GM21825 (cell line): ENCODE measurements around the gene KRT13.

Source experiments
- ATAC-seq: cut with Tn5 transposase; IDR thresholded peaks from one replicate; pipeline ENCODE4 v1.9.1; 2021; ENCODE audit warnings: mild to moderate bottlenecking, moderate library complexity; ENCODE audit not compliant: unreplicated experiment

KRT13 gene

GRCh38 chr17:41537990-41538389, 32.6 kb upstream of the KRT13 start:
- ATAC-seq, result no peak

GRCh38 chr17:41537614-41537954, 32.2 kb upstream of the KRT13 start:
- no peak for ATAC-seq

- no peak for ATAC-seq
Measured at GRCh38 chr17:41536741-41537613, 31.6 kb upstream of the KRT13 start.

GRCh38 chr17:41535764-41536481, 30.5 kb upstream of the KRT13 start:
- no peak for ATAC-seq

- ATAC-seq, result no peak
Measured at GRCh38 chr17:41534899-41535546, 29.6 kb upstream of the KRT13 start.

- ATAC-seq, result no peak
Measured at GRCh38 chr17:41533613-41534012, 28.2 kb upstream of the KRT13 start.

- ATAC-seq, result no peak
Measured at GRCh38 chr17:41532947-41533570, 27.6 kb upstream of the KRT13 start.

GRCh38 chr17:41531993-41532392, 26.6 kb upstream of the KRT13 start:
- no peak for ATAC-seq

GRCh38 chr17:41530062-41531048, 24.9 kb upstream of the KRT13 start:
- no peak for ATAC-seq

- no peak for ATAC-seq
Measured at GRCh38 chr17:41529491-41529915, 24.1 kb upstream of the KRT13 start.

- no peak for ATAC-seq
Measured at GRCh38 chr17:41528959-41529353, 23.5 kb upstream of the KRT13 start.

GRCh38 chr17:41527063-41528023, 21.9 kb upstream of the KRT13 start:
- ATAC-seq, result no peak

- ATAC-seq, result no peak
Measured at GRCh38 chr17:41524261-41524660, 18.8 kb upstream of the KRT13 start.

- no peak for ATAC-seq
Measured at GRCh38 chr17:41523787-41524186, 18.4 kb upstream of the KRT13 start.

GRCh38 chr17:41523225-41523593, 17.8 kb upstream of the KRT13 start:
- no peak for ATAC-seq

- no peak for ATAC-seq
Measured at GRCh38 chr17:41522301-41523224, 17.2 kb upstream of the KRT13 start.

- ATAC-seq, result no peak
Measured at GRCh38 chr17:41521574-41522261, 16.3 kb upstream of the KRT13 start.
